ENCODE results near the gene RNF217.

RNF217 gene

DNA sequence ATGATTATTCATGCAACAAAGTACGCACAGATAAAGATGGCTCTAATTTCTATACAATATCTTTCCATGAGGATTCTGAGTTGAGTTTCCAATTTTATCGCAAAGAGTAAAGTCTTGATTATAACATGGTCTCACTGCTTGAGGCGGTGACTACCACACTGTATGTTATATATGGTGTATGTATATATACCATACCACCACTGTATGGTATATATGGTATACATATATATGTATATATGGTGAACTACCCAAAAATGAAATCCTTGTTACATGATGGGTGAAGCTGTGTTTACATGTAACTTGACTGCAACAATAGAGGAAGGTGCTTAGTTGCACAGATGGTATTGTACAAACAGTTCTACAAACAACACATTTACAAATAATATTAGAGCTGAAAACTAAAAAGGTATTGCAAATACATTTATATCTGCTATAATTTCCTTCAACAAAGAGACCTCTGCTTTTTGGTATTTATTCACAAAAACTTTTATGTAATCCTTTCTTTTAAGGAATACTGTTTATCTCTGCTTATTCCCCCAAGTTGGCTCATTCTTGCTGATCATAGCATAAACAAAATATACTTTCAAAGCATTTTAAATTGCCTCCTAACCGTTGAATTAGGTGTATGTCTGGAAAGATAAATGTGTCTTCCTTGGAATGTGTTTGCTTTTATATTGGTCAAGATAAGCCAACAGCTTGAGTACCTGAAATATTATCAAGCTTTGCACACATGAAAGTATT, 113.7 kb downstream of the RNF217 start:
- no peak for ATAC-seq

GRCh38 chr6:125076482-125076742, 114.2 kb downstream of the RNF217 start:
- TF ChIP-seq ZFP30 (CRISPR knock-in tag; IDR thresholded peaks at IDR 0.05), result no peak
- TF ChIP-seq, protein P1, sequence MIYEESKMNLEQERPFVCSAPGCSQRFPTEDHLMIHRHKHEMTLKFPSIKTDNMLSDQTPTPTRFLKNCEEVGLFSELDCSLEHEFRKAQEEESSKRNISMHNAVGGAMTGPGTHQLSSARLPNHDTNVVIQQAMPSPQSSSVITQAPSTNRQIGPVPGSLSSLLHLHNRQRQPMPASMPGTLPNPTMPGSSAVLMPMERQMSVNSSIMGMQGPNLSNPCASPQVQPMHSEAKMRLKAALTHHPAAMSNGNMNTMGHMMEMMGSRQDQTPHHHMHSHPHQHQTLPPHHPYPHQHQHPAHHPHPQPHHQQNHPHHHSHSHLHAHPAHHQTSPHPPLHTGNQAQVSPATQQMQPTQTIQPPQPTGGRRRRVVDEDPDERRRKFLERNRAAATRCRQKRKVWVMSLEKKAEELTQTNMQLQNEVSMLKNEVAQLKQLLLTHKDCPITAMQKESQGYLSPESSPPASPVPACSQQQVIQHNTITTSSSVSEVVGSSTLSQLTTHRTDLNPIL (CRISPR knock-in tag; IDR thresholded peaks at IDR 0.05; ENCODE audit: low read depth), result no peak
- TF ChIP-seq TOX (CRISPR knock-in tag; IDR thresholded peaks at IDR 0.05; ENCODE audit: borderline replicate concordance), result no peak
- no peak for TF ChIP-seq BACH2 (CRISPR knock-in tag; IDR thresholded peaks at IDR 0.05; ENCODE audit: borderline replicate concordance)
- TF ChIP-seq ZNF565 (CRISPR knock-in tag; conservative IDR thresholded peaks at IDR 0.05; ENCODE audit: low read depth), result no peak
- no peak for ATAC-seq

More for the DNA sequence above, 113.7 kb downstream of the RNF217 start:
- no peak for TF ChIP-seq POU6F1 (CRISPR knock-in tag; IDR thresholded peaks at IDR 0.05; ENCODE audit: borderline replicate concordance, low read depth)
- no peak for TF ChIP-seq ZNF8 (CRISPR knock-in tag; IDR thresholded peaks at IDR 0.05)
- no peak for TF ChIP-seq GLIS3 (CRISPR knock-in tag; IDR thresholded peaks at IDR 0.05)
- TF ChIP-seq RARB (CRISPR knock-in tag; IDR thresholded peaks at IDR 0.05), result no peak
- TF ChIP-seq ZFP30 (CRISPR knock-in tag; IDR thresholded peaks at IDR 0.05), result no peak
- TF ChIP-seq, protein P1 (CRISPR knock-in tag; IDR thresholded peaks at IDR 0.05; ENCODE audit: low read depth), result no peak
- no peak for TF ChIP-seq ZFP3 (CRISPR knock-in tag; IDR thresholded peaks at IDR 0.05)
- no peak for TF ChIP-seq ESRRG (CRISPR knock-in tag; IDR thresholded peaks at IDR 0.05)
- TF ChIP-seq CSDC2 (CRISPR knock-in tag; IDR thresholded peaks at IDR 0.05), result no peak
- TF ChIP-seq SNAI2 (CRISPR knock-in tag; IDR thresholded peaks at IDR 0.05), result no peak
- no peak for TF ChIP-seq CSRNP3 (CRISPR knock-in tag; IDR thresholded peaks at IDR 0.05)
- TF ChIP-seq ZC3H10 (CRISPR knock-in tag; IDR thresholded peaks at IDR 0.05), result no peak
- no peak for TF ChIP-seq TCF4 (CRISPR knock-in tag; IDR thresholded peaks at IDR 0.05; ENCODE audit: borderline replicate concordance)

DNA sequence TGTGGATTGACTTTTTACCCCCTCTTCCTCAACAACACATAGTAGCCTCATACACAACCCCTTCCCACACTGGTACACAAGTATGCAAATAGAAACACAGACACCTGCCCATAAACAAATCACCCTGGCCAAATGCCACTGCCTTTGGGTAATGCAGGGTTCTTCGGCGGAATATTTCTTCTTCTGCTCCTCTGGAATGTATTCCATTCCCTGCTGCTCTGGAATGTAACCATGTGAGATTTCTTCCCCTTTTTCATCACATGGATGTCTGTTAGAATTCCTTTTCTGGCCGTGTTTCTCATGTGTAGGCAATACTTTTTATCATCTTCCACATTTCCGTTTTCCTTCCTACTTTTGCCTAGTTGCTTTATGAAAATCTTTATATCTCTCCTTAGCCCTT, 115.2 kb downstream of the RNF217 start:
- TF ChIP-seq SNAI2 (CRISPR knock-in tag; IDR thresholded peaks at IDR 0.05) (no peak), OSR1 (CRISPR knock-in tag; IDR thresholded peaks at IDR 0.05) (no peak), TSHZ2 (CRISPR knock-in tag; IDR thresholded peaks at IDR 0.05) (no peak), BACH2 (CRISPR knock-in tag; IDR thresholded peaks at IDR 0.05; ENCODE audit: borderline replicate concordance) (no peak), ZNF8 (CRISPR knock-in tag; IDR thresholded peaks at IDR 0.05) (no peak), ZFP3 (CRISPR knock-in tag; IDR thresholded peaks at IDR 0.05) (no peak), CSDC2 (CRISPR knock-in tag; IDR thresholded peaks at IDR 0.05) (no peak), ZC3H10 (CRISPR knock-in tag; IDR thresholded peaks at IDR 0.05) (no peak), ISL1 (CRISPR knock-in tag; IDR thresholded peaks at IDR 0.05) (no peak), ESRRG (CRISPR knock-in tag; IDR thresholded peaks at IDR 0.05) (no peak), POU6F1 (CRISPR knock-in tag; IDR thresholded peaks at IDR 0.05; ENCODE audit: borderline replicate concordance, low read depth) (no peak), PPARA (CRISPR knock-in tag; IDR thresholded peaks at IDR 0.05; ENCODE audit: borderline replicate concordance) (no peak), TOX (CRISPR knock-in tag; IDR thresholded peaks at IDR 0.05; ENCODE audit: borderline replicate concordance) (no peak), RARB (CRISPR knock-in tag; IDR thresholded peaks at IDR 0.05) (no peak), ARNTL (CRISPR knock-in tag; IDR thresholded peaks at IDR 0.05; ENCODE audit: borderline replicate concordance, low read depth) (no peak)
- TF ChIP-seq, protein P2, sequence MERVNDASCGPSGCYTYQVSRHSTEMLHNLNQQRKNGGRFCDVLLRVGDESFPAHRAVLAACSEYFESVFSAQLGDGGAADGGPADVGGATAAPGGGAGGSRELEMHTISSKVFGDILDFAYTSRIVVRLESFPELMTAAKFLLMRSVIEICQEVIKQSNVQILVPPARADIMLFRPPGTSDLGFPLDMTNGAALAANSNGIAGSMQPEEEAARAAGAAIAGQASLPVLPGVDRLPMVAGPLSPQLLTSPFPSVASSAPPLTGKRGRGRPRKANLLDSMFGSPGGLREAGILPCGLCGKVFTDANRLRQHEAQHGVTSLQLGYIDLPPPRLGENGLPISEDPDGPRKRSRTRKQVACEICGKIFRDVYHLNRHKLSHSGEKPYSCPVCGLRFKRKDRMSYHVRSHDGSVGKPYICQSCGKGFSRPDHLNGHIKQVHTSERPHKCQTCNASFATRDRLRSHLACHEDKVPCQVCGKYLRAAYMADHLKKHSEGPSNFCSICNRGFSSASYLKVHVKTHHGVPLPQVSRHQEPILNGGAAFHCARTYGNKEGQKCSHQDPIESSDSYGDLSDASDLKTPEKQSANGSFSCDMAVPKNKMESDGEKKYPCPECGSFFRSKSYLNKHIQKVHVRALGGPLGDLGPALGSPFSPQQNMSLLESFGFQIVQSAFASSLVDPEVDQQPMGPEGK (CRISPR knock-in tag; IDR thresholded peaks at IDR 0.05; ENCODE audit: borderline replicate concordance), result no peak
- TF ChIP-seq, protein P1 (CRISPR knock-in tag; IDR thresholded peaks at IDR 0.05; ENCODE audit: low read depth), result no peak
- no peak for ATAC-seq

All from SK-N-SH treated with all-trans-retinoic acid at 6 μM for 48 hours (cell line).